ENCODE measurements around the gene IL1R1. TPM values are rescaled to one million over a fixed set of nuclear protein-coding genes. Genes with fewer than 3 reads are reported as not detected.

IL1R1 gene
- total RNA-seq, 1 experiment from 2014 or later, result 0.39 TPM

DNA sequence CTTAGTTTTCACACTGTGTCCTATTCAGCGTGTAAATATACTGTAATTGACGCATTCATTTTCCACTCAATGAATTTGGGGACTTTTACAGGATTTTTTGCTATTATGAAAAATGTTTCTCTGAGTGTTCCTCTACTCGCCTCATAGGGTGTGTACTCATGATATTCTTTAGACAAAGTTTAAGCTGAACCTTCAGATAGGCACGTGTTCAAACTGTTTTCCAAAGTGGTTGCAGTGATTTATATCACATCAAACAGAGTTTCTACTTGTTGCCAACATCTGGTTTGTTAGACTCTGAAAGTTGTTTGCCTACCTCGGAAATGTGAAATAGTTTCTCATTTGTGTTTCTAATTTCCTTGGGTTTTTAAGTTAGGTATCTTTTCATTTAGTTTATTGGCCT lies 46.4 kb upstream of the IL1R1 start:
- Mint-ChIP-seq H3K27ac (no peak overlapping the region), H3K4me1 (peaks cover 4 to 9% of the 10 kb centered on the region in 2 experiments), H3K27me3 (ENCODE audit: low read depth) (no peaks in the 10 kb centered on the region), H3K9me3 (no peaks in the 10 kb centered on the region), H3K4me3 (no peak overlapping the region), H3K36me3 (ENCODE audit: insufficient read depth in 1 of 3, low read depth in 3 of 3) (no peaks in the 10 kb centered on the region)
- H3K23ac ChIP-seq (ENCODE audit: insufficient read length, low read depth, low read length), result no peak overlapping the region
- H4K91ac ChIP-seq (ENCODE audit: insufficient read length, low read depth, low read length), result no peak overlapping the region
- no peak overlapping the region for H2BK5ac ChIP-seq (ENCODE audit: insufficient read length, low read length)
- DNase-seq, result no peak
- no peak overlapping the region for H2AFZ ChIP-seq (ENCODE audit: low read length)
- no CpG with 5 or more reads among the region's 5 CpGs for WGBS (ENCODE audit: extremely low coverage, insufficient read length, low lambda C conversion rate)
- no peak overlapping the region for H2BK12ac ChIP-seq (ENCODE audit: insufficient read length, low read depth, low read length)
- H3K27me3 ChIP-seq (ENCODE audit: insufficient read depth, low read length), result no peaks in the 10 kb centered on the region
- no peak overlapping the region for H4K8ac ChIP-seq (replicated peaks; ENCODE audit: insufficient read length, low read depth, low read length)
- H3K23me2 ChIP-seq (ENCODE audit: insufficient read length, low read depth, low read length, poor library complexity, severe bottlenecking), result no peaks in the 10 kb centered on the region
- no peak overlapping the region for H3K18ac ChIP-seq (ENCODE audit: insufficient read length, low read depth, low read length)
- no peak overlapping the region for H3K27ac ChIP-seq (ENCODE audit: insufficient read length, low read depth, low read length)
- H2BK15ac ChIP-seq (ENCODE audit: low read depth, low read length), result no peak overlapping the region
- no peaks in the 10 kb centered on the region for H4K20me1 ChIP-seq (ENCODE audit: control insufficient read depth, insufficient read depth, insufficient read length)
- H3K56ac ChIP-seq (ENCODE audit: insufficient read length, low read depth, low read length), result no peak overlapping the region
- TF ChIP-seq, protein P1, sequence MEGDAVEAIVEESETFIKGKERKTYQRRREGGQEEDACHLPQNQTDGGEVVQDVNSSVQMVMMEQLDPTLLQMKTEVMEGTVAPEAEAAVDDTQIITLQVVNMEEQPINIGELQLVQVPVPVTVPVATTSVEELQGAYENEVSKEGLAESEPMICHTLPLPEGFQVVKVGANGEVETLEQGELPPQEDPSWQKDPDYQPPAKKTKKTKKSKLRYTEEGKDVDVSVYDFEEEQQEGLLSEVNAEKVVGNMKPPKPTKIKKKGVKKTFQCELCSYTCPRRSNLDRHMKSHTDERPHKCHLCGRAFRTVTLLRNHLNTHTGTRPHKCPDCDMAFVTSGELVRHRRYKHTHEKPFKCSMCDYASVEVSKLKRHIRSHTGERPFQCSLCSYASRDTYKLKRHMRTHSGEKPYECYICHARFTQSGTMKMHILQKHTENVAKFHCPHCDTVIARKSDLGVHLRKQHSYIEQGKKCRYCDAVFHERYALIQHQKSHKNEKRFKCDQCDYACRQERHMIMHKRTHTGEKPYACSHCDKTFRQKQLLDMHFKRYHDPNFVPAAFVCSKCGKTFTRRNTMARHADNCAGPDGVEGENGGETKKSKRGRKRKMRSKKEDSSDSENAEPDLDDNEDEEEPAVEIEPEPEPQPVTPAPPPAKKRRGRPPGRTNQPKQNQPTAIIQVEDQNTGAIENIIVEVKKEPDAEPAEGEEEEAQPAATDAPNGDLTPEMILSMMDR (conservative IDR thresholded peaks at IDR 0.05), result no peak
- H3K9ac ChIP-seq (ENCODE audit: extremely low read depth, insufficient read length, low read length), result no peak overlapping the region
- no peak overlapping the region for H3K4ac ChIP-seq (ENCODE audit: low read depth, low read length)
- no peak overlapping the region for H3T11ph ChIP-seq (ENCODE audit: low read length)
- H4K5ac ChIP-seq (ENCODE audit: insufficient read length, low read depth, low read length), result no peak overlapping the region
- no peaks in the 10 kb centered on the region for H3K9me3 ChIP-seq (ENCODE audit: control insufficient read depth, low read depth, low read length)
- no peak overlapping the region for H2AK5ac ChIP-seq (ENCODE audit: insufficient read length, low read length)
- no peak overlapping the region for H2BK20ac ChIP-seq (ENCODE audit: low read depth, low read length, poor library complexity, severe bottlenecking)
- H2BK120ac ChIP-seq (ENCODE audit: low read depth, low read length, poor library complexity, severe bottlenecking), result no peak overlapping the region
- no peak overlapping the region for H3K14ac ChIP-seq (ENCODE audit: insufficient read depth, low read length)
- H3K4me1 ChIP-seq (ENCODE audit: insufficient read depth, low read length), result no peaks in the 10 kb centered on the region; the same call in 1 of the 2 replicates
- no peaks in the 10 kb centered on the region for H3K79me1 ChIP-seq (ENCODE audit: insufficient read depth, low read depth, low read length, poor library complexity, severe bottlenecking)
- H3K79me2 ChIP-seq (ENCODE audit: insufficient read depth, low read length), result no peaks in the 10 kb centered on the region
- H3K4me2 ChIP-seq (ENCODE audit: insufficient read depth, insufficient read length, low read length), result no peak overlapping the region
